BE2C (cell line): ENCODE measurements around the gene CAPNS2. TPM values are rescaled to one million over a fixed set of nuclear protein-coding genes. Genes with fewer than 3 reads are reported as not detected.

ENCODE experiments used
- DNase-seq: peaks from one replicate; pipeline ENCODE4 v3.0.0-alpha.2; 2020
- H3K27me3 ChIP-seq: fragments of 250-450 bp; sonication (Bioruptor Pico); 2 replicates; pipeline ENCODE4 v1.5.1; 2020; ENCODE audit warnings: mild to moderate bottlenecking
- H3K36me3 ChIP-seq: fragments of 250-450 bp; sonication (Bioruptor Pico); 2 replicates; pipeline ENCODE4 v1.5.1; 2020; ENCODE audit warnings: mild to moderate bottlenecking
- H3K4me1 ChIP-seq: fragments of 250-450 bp; sonication (Bioruptor Pico); 2 replicates; pipeline ENCODE4 v1.5.1; 2020
- H3K4me3 ChIP-seq: 2 replicates; pipeline ENCODE4 v1.5.1; 2011; ENCODE audit warnings: low read depth, low read length
- H3K9me3 ChIP-seq: fragments of 250-450 bp; sonication (Bioruptor Pico); 2 replicates; pipeline ENCODE4 v1.5.1; 2020
- CTCF ChIP-seq: IDR thresholded peaks from 2 replicates; pipeline ENCODE4 v1.5.1; 2012; ENCODE audit warnings: mild to moderate bottlenecking, low read depth, low read length
- polyA plus RNA-seq: library from polyadenylated mRNA; unstranded; fragments of >200 nt; gene quantifications from one replicate; pipeline ENCODE4 v1.2.1, GENCODE V29; 2012; ENCODE audit warnings: low read depth, missing spikeins; ENCODE audit not compliant: insufficient read length, insufficient read depth

Gene CAPNS2
- 0.59 TPM for polyA plus RNA-seq

- Histone ChIP-seq H3K4me3 (no peak within 1 kb of the TSS), H3K36me3 (peaks cover 27% of the 10 kb centered on the region), H3K27me3 (no peaks in the 10 kb centered on the region), H3K4me1 (peaks cover 34% of the 10 kb centered on the region), H3K9me3 (no peaks in the 10 kb centered on the region)
- no peak for TF ChIP-seq CTCF
- DNase-seq, result no peak
Measured at GRCh38 chr16:55566432-55567175, at the start of gene CAPNS2. CAPNS2 (plus strand) TSS chr16:55566684; CDS start chr16:55566757, 73 bp downstream.

- Histone ChIP-seq H3K27me3 (no peaks in the 10 kb centered on the region), H3K36me3 (peaks cover 29% of the 10 kb centered on the region), H3K4me3 (no peak overlapping the region), H3K9me3 (no peaks in the 10 kb centered on the region), H3K4me1 (peaks cover 4% of the 10 kb centered on the region)
- TF ChIP-seq CTCF, result no peak
- no peak for DNase-seq
Measured at GRCh38 chr16:55521792-55522191, 44.7 kb upstream of the CAPNS2 start.

GRCh38 chr16:55526441-55526840, 40.0 kb upstream of the CAPNS2 start:
- H3K27me3 ChIP-seq, result no peaks in the 10 kb centered on the region
- DNase-seq, result no peak
- H3K4me3 ChIP-seq, result no peak overlapping the region
- no peak for TF ChIP-seq CTCF
- peaks cover 6% of the 10 kb centered on the region for H3K4me1 ChIP-seq
- H3K36me3 ChIP-seq, result peaks cover 44% of the 10 kb centered on the region
- no peaks in the 10 kb centered on the region for H3K9me3 ChIP-seq

- Histone ChIP-seq H3K9me3 (no peaks in the 10 kb centered on the region), H3K4me3 (no peak overlapping the region), H3K4me1 (peaks cover 10% of the 10 kb centered on the region), H3K36me3 (peaks cover 49% of the 10 kb centered on the region), H3K27me3 (no peaks in the 10 kb centered on the region)
- TF ChIP-seq CTCF, result no peak
- DNase-seq, result no peak
Measured at GRCh38 chr16:55527885-55528284, 38.6 kb upstream of the CAPNS2 start.

GRCh38 chr16:55529018-55529417, 37.5 kb upstream of the CAPNS2 start:
- Histone ChIP-seq H3K9me3 (no peaks in the 10 kb centered on the region), H3K27me3 (no peaks in the 10 kb centered on the region), H3K4me1 (peaks cover 10% of the 10 kb centered on the region), H3K4me3 (no peak overlapping the region), H3K36me3 (peaks cover 56% of the 10 kb centered on the region)
- DNase-seq, result no peak
- no peak for TF ChIP-seq CTCF

GRCh38 chr16:55530316-55530856, 36.1 kb upstream of the CAPNS2 start:
- peaks cover 68% of the 10 kb centered on the region for H3K36me3 ChIP-seq
- DNase-seq, result no peak
- no peak overlapping the region for H3K4me3 ChIP-seq

More at GRCh38 chr16:55530316-55530856, 36.1 kb upstream of the CAPNS2 start:
- no peak for TF ChIP-seq CTCF
- Histone ChIP-seq H3K4me1 (peaks cover 10% of the 10 kb centered on the region), H3K27me3 (no peaks in the 10 kb centered on the region), H3K9me3 (no peaks in the 10 kb centered on the region)
